Brain pericyte (primary cell): Measurements from ENCODE around the gene ARL5C.

Experiments used
- DNase-seq: peaks from one replicate; pipeline ENCODE4 v3.0.0-alpha.2; 2012; ENCODE audit warnings: low read depth, low spot score

ARL5C gene

GRCh38 chr17:39167476-39167875, 1.5 kb upstream of the ARL5C start:
- DNase-seq: no peak

- DNase-seq: no peak
Observed at GRCh38 chr17:39166437-39167335, 725 bp upstream of the ARL5C start.

GRCh38 chr17:39165178-39165840, 652 bp downstream of the ARL5C start:
- no peak for DNase-seq

- DNase-seq: peak; percentile 66
Observed at GRCh38 chr17:39164675-39165143, 1.3 kb downstream of the ARL5C start.

GRCh38 chr17:39161962-39162361, 4.0 kb downstream of the ARL5C start:
- DNase-seq: no peak

GRCh38 chr17:39158623-39159022, 7.3 kb downstream of the ARL5C start:
- DNase-seq: no peak

- DNase-seq: no peak
Observed at GRCh38 chr17:39156491-39156890, 9.5 kb downstream of the ARL5C start.

- no peak for DNase-seq
Observed at GRCh38 chr17:39155654-39156053, 10.3 kb downstream of the ARL5C start.

GRCh38 chr17:39153599-39154051, 12.3 kb downstream of the ARL5C start:
- peak; percentile 88 for DNase-seq

GRCh38 chr17:39151943-39152818, 13.8 kb downstream of the ARL5C start:
- no peak for DNase-seq

GRCh38 chr17:39151150-39151942, 14.6 kb downstream of the ARL5C start, which contains the start of gene PLXDC1:
Gene PLXDC1 (minus strand): TSS chr17:39151637. CDS start chr17:39151437, 200 bp downstream.
- DNase-seq: no peak

- DNase-seq: no peak
Observed at GRCh38 chr17:39150795-39151149, 15.2 kb downstream of the ARL5C start.

- DNase-seq: no peak
Observed at GRCh38 chr17:39150104-39150634, 15.8 kb downstream of the ARL5C start.

- DNase-seq: no peak
Observed at GRCh38 chr17:39147221-39148185, 18.5 kb downstream of the ARL5C start.

- DNase-seq: no peak
Observed at GRCh38 chr17:39146273-39146672, 19.7 kb downstream of the ARL5C start.

- DNase-seq: no peak
Observed at GRCh38 chr17:39145143-39145542, 20.8 kb downstream of the ARL5C start.

- no peak for DNase-seq
Observed at GRCh38 chr17:39144416-39144840, 21.5 kb downstream of the ARL5C start.

GRCh38 chr17:39143552-39144093, 22.3 kb downstream of the ARL5C start:
- DNase-seq: no peak
